Lung microvascular endothelial cell (primary cell): ENCODE measurements around the gene SON. TPM values are rescaled to one million over a fixed set of nuclear protein-coding genes. Genes with fewer than 3 reads are reported as not detected.

Experiments used
- DNase-seq, 2 donors: peaks; one replicate each; pipeline versions ENCODE4 v3.0.0 to v3.0.0-alpha.2; 2010; ENCODE audit warnings: low read depth in 2 of 2
- total RNA-seq: library from RNA; depleted of rRNA; stranded (reverse); fragments of >200 nt; gene quantifications from 2 replicates; pipeline ENCODE4 v1.2.1, GENCODE V29; 2014

SON gene
- total RNA-seq, 1 donor from 2014 or later = 88.3 TPM

- peak; percentile 13 to 36 for DNase-seq
These were observed 779 bp downstream of the SON start for GRCh38 chr21:33543505-33544129.

DNA sequence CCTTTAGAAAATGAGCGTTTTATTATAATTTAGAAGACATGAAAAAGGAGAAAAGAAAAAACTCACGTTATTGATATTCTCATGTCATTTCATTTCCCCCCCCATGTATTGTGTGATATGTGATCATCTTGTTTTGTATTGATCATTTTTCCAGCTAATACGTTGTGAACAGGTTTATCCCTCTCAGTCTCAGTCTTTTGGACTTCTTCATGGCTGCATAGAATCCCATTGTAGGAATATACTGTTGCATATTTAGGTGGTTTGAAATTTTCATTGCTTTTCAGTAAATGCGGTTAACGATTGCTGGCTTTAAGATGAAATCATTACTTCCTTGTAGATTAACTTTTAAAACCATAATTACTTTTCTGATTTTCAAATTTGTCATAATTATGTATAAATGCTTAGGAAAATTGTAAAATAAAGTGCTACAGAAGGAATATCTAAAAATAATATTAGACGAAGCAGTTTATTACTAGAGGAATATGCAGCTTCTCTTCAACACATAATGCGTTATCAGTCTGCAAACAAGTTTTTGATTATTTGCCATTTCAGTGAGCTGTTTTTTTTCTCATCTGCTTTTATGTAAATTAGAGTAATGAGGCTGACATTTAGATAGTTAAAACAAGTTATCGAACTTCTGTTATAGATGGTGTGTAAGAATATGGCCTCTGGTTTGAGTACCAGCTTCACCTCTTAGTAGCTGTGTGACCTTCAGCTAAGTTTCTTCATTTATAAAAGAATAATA lies 1.8 kb downstream of the SON start:
- no peak for DNase-seq

GRCh38 chr21:33546086-33546485 lies 3.2 kb downstream of the SON start:
- DNase-seq = no peak

GRCh38 chr21:33549848-33550771 lies 7.3 kb downstream of the SON start:
- DNase-seq = no peak

GRCh38 chr21:33550772-33551660 lies 8.2 kb downstream of the SON start:
- no peak for DNase-seq

DNA sequence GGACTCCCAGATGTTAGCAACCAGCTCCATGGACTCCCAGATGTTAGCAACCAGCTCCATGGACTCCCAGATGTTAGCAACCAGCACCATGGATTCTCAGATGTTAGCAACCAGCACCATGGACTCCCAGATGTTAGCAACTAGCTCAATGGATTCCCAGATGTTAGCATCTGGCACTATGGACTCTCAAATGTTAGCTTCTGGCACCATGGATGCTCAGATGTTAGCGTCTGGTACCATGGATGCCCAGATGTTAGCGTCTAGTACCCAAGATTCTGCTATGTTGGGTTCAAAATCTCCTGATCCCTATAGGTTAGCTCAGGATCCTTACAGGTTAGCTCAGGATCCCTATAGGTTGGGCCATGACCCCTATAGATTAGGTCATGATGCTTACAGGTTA lies 8.8 kb downstream of the SON start:
- DNase-seq = no peak

GRCh38 chr21:33552093-33552998 lies 9.5 kb downstream of the SON start:
- DNase-seq = peak in 1 of 2 donors; percentile 23

DNA sequence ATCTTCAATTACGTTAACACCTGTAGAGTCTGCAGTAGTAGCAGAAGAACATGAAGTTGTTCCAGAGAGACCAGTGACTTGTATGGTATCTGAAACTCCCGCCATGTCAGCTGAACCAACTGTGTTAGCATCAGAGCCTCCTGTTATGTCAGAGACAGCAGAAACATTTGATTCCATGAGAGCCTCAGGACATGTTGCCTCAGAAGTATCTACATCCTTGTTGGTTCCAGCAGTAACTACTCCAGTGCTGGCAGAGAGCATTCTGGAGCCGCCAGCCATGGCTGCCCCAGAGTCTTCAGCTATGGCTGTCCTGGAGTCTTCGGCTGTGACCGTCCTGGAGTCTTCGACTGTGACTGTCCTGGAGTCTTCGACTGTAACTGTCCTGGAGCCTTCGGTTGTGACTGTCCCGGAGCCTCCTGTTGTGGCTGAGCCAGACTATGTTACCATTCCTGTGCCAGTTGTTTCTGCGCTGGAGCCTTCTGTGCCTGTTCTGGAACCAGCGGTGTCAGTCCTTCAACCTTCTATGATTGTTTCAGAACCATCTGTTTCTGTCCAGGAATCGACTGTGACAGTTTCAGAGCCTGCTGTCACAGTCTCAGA lies 10.3 kb downstream of the SON start:
- DNase-seq = no peak

DNA sequence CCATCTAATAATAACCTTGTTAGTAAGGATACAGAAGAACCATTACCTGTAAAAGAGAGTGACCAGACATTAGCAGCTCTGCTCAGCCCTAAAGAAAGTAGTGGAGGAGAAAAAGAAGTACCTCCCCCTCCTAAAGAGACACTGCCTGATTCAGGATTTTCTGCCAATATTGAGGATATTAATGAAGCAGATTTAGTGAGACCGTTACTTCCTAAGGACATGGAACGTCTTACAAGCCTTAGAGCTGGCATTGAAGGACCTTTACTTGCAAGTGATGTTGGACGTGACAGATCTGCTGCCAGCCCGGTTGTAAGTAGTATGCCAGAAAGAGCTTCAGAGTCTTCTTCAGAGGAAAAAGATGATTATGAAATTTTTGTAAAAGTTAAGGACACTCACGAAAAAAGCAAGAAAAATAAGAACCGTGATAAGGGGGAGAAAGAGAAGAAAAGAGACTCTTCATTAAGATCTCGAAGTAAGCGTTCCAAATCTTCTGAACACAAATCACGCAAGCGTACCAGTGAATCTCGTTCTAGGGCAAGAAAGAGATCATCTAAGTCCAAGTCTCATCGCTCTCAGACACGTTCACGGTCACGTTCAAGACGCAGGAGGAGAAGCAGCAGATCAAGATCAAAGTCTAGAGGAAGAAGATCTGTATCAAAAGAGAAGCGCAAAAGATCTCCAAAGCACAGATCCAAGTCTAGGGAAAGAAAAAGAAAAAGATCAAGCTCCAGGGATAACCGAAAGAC lies 11.6 kb downstream of the SON start:
- DNase-seq = no peak

- DNase-seq = no peak
These were observed 12.1 kb downstream of the SON start for GRCh38 chr21:33554982-33555344.

GRCh38 chr21:33557447-33557846 lies 14.6 kb downstream of the SON start:
- no peak for DNase-seq

- DNase-seq = no peak
These were observed 16.1 kb downstream of the SON start for GRCh38 chr21:33558777-33559421.

- DNase-seq = no peak
These were observed 17.0 kb downstream of the SON start for GRCh38 chr21:33559813-33560212.

GRCh38 chr21:33560965-33561364 lies 18.1 kb downstream of the SON start:
- DNase-seq = no peak

GRCh38 chr21:33561373-33561772 lies 18.5 kb downstream of the SON start:
- DNase-seq = no peak

- DNase-seq = no peak
These were observed 19.6 kb downstream of the SON start for GRCh38 chr21:33562389-33562788.

GRCh38 chr21:33566514-33566913 lies 23.7 kb downstream of the SON start:
- no peak for DNase-seq

DNA sequence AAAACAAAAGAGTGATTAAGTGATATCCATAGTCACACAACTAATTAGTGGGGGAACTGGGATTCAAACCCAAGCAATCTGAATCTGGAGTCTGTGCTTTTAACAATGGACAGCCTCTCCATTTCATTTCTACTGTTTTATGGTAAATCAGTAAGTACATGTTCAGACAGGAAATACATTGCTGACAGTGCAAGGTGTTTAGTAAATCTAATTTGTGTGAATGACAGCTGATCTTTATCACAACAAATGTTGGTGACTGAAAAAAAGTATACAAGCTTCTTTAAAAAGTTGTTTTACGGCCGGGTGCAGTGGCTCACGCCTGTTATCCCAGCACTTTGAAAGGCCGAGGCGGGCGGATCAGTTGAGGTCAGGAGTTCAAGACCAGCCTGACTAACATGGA lies 25.1 kb downstream of the SON start:
- no peak for DNase-seq

DNA sequence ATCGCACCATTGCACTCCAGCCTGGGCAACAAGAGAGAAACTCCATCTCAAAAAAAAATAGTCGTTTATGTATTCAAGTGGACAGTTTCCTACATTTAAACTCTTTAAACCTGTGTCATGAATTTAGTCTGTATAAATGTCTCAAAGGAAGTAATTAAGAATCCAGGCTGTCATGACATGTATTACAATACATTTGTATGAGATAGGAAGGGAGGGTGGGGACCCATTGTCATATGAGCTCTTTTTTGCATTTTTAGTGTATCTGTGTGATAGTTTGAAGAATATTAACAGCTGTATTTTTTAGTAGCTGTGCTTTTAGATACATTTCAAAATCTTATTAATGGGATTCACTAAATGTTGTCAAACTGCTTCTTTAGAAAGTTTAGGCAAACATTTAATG lies 25.6 kb downstream of the SON start:
- peak in 1 of 2 donors; percentile 24 for DNase-seq
